IPS DF 4.7 (cell line): ENCODE results near the gene HOATZ.

Experiments used
- DNase-seq: peaks from one replicate; pipeline ENCODE4 v3.0.0-alpha.2; 2013; ENCODE audit warnings: low spot score; ENCODE audit errors: extremely low read depth

Gene HOATZ

GRCh38 chr11:111514216-111515031 lies at the start of gene HOATZ:
HOATZ (plus strand) TSS chr11:111514778; CDS start chr11:111514785, 7 bp downstream.
- DNase-seq = no peak

- no peak for DNase-seq
Measured at GRCh38 chr11:111465400-111465799, 49.2 kb upstream of the HOATZ start.

- no peak for DNase-seq
Measured at GRCh38 chr11:111466615-111467014, 48.0 kb upstream of the HOATZ start.

GRCh38 chr11:111469200-111469599 lies 45.4 kb upstream of the HOATZ start:
- no peak for DNase-seq

GRCh38 chr11:111472228-111472627 lies 42.4 kb upstream of the HOATZ start:
- no peak for DNase-seq

GRCh38 chr11:111474432-111474831 lies 40.1 kb upstream of the HOATZ start:
- no peak for DNase-seq

GRCh38 chr11:111476366-111476765 lies 38.2 kb upstream of the HOATZ start:
- no peak for DNase-seq

GRCh38 chr11:111476956-111477355 lies 37.6 kb upstream of the HOATZ start:
- DNase-seq = no peak

- no peak for DNase-seq
Measured at GRCh38 chr11:111477898-111478297, 36.7 kb upstream of the HOATZ start.

GRCh38 chr11:111479666-111480065 lies 34.9 kb upstream of the HOATZ start:
- no peak for DNase-seq

GRCh38 chr11:111483431-111483830 lies 31.1 kb upstream of the HOATZ start:
- DNase-seq = no peak

GRCh38 chr11:111490496-111490895 lies 24.1 kb upstream of the HOATZ start:
- DNase-seq = no peak

- DNase-seq = no peak
Measured at GRCh38 chr11:111494040-111494439, 20.5 kb upstream of the HOATZ start.

GRCh38 chr11:111499483-111499882 lies 15.1 kb upstream of the HOATZ start:
- DNase-seq = no peak

- no peak for DNase-seq
Measured at GRCh38 chr11:111500481-111500880, 14.1 kb upstream of the HOATZ start.

GRCh38 chr11:111502611-111503010 lies 12.0 kb upstream of the HOATZ start:
- DNase-seq = no peak

- DNase-seq = no peak
Measured at GRCh38 chr11:111510311-111510710, 4.3 kb upstream of the HOATZ start.

- no peak for DNase-seq
Measured at GRCh38 chr11:111512296-111513239, 2.0 kb upstream of the HOATZ start, which contains the start of gene BTG4. BTG4 (minus strand) TSS chr11:111512386; CDS start chr11:111498776, 13,610 bp downstream.

- DNase-seq = no peak
Measured at GRCh38 chr11:111513240-111513605, 1.4 kb upstream of the HOATZ start.

- DNase-seq = no peak
Measured at GRCh38 chr11:111515591-111515990, 1.0 kb downstream of the HOATZ start.

GRCh38 chr11:111518668-111519067 lies 4.1 kb downstream of the HOATZ start:
- no peak for DNase-seq

- DNase-seq = no peak
Measured at GRCh38 chr11:111520560-111520959, 6.0 kb downstream of the HOATZ start.
